Activated gamma-delta T cell treated with Interleukin-2 at 50 U/mL for 16 hours (primary cell): ENCODE measurements around the gene ST3GAL6.
"Not testable (repeated sequence)": the region's sequence is repeated elsewhere in the genome, so short reads cannot be mapped to it uniquely, and the experiment has no call there.

Experiments used
- DNase-seq: peaks from one replicate; pipeline ENCODE4 v3.0.0-alpha.2; 2020

The ST3GAL6 gene

GRCh38 chr3:98807561-98807960, 44.4 kb downstream of the ST3GAL6 start:
- no peak for DNase-seq

GRCh38 chr3:98808071-98808470, 44.9 kb downstream of the ST3GAL6 start:
- DNase-seq: no peak

DNA sequence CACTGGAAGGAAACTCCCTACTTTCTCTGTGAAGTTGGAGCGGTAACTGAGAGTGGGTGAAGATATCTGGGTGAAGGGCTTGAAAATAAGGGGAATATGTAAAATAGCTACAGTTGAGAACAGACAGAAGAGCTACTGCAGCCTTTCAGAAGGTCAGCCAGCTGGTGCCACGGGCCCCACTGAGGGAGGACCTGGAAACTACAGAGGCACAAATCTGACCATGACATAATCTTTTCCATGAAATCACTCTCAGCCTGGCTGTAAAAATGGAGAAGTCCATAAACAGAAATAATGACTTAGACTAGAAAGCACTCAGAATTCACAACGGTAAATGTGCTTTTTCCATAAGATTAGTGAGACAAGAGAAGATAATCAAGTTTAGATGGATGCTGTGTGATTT, 46.4 kb downstream of the ST3GAL6 start:
- DNase-seq: no peak

DNA sequence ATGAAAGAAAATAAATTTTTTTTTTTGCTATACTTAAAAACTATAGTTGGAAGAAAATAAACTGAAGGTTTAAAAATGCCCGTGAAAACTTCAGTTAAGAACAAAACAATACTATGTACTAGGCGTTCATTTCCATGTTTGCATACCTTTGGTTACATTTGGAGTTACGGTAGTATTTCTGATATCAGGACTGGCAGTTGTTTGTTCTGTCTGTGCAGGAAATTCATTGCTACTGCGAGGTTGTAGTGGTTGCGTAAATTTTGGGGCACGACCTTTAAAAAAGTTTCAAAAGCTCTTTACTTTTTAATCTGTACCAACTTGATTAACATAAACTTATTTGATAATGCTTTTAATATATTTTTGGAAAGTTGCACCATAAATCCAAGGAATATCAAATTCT, 47.9 kb downstream of the ST3GAL6 start:
- no peak for DNase-seq

DNA sequence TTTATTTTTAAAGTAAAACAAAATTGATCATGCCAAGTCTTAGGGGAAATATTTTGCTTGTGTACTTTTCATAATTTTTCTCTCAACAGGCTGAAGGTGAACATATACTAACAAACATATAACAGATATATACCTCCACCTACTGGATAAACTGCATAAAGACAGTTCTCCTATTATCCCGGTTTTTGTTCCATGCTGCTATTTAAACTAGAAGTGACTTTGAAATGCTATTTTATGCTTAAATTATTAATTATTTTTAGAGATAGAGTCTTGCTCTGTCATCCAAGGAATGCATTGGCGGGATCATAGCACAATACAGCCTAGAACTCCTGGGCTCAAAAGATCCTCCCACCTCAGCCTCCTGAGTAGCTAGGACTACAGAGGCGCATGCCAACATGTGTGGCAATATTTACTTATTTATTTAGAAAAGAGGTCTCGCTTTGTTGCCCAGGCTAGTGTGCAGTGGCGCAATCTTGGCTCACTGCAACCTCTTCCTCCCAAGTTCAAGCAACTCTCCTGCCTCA, 49.8 kb downstream of the ST3GAL6 start:
- no peak for DNase-seq

DNA sequence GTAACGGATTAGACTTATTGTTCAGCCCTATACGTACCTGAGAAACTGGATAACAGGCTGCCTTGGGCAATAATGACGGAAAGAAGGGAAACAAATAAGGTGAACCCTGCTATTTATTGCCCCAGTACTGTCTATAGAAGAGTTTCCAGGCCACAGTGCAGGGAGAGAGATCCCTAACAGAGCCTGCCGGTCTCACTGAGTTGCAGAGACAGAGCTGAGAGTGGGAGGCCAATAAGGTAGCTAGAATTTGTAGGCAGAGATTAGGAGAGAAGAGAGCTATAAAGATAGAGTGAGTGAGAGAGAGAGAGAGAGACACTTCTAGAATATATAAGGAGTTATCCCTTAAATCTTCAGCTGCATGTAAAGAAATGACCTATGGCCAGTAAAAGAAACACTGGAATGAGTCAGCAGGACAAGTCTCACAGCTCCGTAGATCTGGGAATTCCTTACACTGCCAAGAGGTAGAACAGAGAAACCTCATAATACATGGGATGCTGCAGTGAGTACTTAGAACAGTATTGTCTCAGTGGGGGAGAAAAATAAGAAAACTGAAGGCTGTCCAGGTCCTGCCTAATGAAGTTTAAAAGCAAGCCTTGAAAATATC, 51.8 kb downstream of the ST3GAL6 start:
- DNase-seq: no peak

DNA sequence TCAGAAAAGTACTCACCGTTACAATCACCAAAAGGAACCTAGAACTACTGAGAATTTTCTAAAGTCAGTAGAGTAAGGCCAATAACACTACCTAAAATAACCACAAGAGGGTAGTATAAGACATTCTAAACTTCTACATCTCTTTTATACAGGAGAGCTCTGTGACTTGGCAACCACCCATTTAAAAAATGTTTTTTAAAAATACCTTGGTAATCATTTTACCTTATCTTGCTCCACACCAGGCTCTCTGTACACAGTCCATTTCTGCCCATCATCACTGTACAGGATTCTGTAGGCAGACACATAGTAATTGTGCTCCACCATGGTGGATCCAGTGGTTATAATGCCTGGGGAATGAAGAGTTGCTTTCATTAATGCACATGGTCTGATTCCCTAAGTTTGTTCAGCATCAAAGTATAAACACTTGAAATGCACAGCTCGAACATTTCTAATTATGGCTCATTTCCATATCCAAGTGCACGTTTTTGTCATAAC, 54.5 kb downstream of the ST3GAL6 start:
- no peak for DNase-seq

DNA sequence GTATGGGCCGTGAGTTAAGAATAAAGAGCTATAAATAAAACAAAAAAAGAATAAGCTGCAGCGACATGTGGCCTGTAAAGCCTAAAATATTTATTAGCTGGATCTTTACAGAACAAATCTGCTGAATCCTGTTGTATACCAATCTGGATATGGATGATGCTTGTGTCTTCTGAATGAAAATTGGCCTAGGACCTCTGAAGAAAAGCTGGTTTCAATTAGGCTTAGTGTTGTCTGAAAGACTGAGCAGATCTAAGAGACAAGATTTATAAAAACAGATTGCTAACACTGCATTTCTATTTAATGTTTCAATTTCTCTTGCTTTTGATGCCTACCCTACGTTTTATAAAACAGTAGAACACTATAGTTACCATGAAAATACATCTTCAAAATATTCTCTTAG, 57.9 kb downstream of the ST3GAL6 start:
- no peak for DNase-seq

DNA sequence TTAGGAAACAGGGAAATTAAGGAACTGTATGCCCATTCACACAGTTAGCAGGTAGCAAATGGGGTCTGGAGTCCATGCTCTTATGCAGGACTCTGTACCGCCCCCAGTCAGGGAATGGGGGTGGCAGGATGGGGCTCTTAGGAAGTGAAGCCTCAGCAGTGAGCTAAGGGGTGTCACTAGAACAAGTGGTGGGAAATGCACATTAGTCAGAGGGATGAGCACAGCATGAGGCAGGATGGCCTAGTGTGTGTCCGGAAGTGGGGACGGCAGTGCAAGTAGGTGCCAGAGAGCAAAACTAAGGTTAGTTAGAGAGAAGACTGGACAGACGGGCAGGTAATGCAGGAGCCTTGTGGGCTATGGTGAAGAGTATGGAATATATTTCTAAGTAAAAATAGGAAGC, 60.7 kb downstream of the ST3GAL6 start:
- DNase-seq: no peak

GRCh38 chr3:98824256-98824655, 61.1 kb downstream of the ST3GAL6 start:
- DNase-seq: no peak

- DNase-seq: no peak
These were observed 63.0 kb downstream of the ST3GAL6 start for GRCh38 chr3:98826126-98826525.

DNA sequence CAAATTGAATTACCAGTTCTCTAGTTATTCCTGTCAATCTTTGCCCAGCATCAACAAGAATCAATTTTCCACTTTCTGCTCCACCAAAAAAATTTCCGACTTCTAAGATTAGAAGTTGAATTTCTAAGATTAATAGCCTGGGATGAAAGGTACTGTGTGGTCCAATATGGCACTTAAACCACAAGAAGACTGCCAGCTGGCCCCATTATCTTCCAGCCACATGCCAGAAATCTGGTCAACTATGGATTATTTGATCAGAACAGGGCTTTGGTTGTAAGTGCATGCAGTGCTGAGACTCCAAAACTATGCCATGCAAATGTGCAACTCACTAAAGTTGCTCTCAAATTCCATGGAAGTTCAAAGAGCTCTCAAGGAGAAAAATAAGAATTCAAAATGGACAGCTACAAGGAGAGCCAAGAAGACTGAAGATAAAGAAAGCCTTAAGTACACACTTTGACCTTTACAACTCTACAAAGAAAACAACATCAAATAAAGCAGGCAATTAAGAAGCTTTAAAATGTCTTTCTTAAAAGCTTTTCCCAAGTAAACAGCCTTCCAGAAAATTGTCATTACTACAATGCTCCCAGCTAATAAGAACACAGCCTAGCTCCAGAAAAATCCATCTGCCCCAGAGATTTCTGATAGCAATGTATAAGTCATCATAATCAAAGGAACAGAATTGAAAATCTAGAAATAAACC, 64.2 kb downstream of the ST3GAL6 start:
- no peak for DNase-seq

DNA sequence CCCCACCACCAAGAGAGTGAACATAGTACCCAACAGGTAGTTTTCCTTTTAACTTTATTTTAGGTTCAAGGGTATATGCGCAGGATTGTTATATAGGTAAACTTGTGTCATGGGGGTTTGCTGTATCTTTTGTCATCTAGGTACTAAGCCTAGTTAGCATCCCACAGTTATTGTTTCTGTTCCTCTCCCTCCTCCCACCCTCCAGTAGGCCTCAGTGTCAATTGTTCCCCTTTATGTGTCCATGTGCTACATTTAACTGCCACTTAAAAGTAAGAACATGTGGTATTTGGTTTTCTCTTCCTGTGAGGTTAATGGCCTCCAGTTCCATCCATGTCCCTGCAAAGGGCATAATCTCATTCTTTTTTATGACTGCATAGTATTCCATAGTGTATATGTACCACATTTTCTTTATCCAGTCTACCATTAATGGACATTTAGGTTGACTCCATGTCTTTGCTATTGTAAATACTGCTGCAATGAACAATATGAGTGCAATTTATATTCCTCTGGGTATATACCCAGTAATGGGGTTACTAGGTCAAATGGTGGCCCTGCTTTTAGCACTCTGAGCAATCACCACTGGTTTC, 66.2 kb downstream of the ST3GAL6 start:
- DNase-seq: no peak

DNA sequence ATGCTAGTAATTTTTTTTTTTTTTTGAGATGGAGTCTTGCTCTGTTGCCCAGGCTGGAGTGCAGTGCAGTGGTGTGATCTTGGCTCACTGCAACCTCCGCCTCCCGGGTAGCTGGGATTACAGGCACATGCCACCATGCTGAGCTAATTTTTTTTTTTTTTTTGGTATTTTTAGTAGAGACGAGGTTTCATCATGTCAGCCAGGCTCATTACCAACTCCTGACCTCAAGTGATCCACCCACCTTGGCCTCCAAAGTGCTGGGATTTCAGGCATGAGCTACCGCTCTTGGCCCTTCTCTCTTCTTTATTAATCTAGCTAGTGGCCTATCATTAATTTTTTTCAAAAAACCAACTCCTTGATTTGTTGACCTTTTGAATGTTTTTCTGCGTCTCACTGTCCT, 67.9 kb downstream of the ST3GAL6 start:
- not testable (repeated sequence) for DNase-seq

DNA sequence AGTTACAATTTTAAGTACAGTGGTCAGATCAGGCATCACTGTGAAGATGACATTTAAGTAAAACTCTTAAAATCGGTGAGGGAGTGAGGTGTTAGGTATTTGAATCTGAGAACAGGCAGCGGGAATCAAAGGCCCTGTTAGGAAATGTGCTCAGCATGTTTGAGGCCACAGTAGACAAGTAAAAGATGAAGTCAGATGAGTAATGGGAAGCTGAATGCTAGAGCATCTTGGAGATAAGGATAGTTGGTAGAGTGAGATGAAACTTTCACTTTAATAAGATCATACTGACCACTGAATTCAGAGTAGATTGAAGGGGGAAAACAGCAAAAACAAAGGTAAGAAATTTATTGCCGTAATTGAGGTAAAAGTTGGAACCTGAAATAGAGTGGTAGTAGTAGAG, 76.7 kb downstream of the ST3GAL6 start:
- no peak for DNase-seq

DNA sequence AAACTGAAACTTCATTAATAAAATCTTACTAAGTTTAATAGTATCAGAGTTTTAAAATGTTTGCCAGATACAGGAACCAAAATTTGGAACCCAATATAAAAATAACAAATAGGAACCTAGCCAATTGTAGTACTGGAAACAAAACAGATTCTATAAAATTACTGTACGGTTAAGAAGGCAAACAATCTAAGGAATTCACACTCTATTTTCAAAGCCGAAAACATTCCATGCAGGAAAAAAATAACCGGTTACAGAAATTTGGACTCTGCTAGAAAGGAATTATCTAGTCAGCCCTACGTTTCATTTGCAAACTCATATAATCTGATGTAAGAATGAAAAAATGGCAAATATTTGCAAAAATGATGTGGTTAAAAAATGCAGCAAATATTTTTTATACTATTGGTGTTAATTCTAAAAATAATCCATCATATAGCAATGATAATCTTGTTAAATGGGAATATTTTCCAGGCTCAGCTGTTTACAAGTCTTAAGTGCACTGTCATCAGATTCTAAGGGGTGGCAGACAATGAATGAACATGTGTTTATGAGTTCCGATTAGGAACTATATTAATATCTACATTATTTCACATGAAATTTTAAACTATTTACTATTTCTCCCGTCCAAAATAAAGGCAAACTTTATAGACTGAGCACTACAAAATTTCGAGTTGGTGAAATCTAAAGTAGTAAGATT, 80.3 kb downstream of the ST3GAL6 start:
- DNase-seq: no peak
